SU-DHL-6 (cell line): ENCODE data around the gene TEAD1.

ENCODE experiments used
- H2AFZ ChIP-seq: fragments of 200-600 bp; sonication (generic); 2 replicates; pipeline ENCODE4 v1.6.1; 2014; ENCODE audit warnings: low read depth, mild to moderate bottlenecking, moderate library complexity, mixed read lengths, antibody characterized with exemption, low read length; ENCODE audit not compliant: severe bottlenecking
- H3F3A ChIP-seq: fragments of 200-600 bp; shearing (Covaris generic); 2 replicates; pipeline ENCODE4 v1.6.0; 2016; ENCODE audit warnings: antibody characterized with exemption, mild to moderate bottlenecking; ENCODE audit not compliant: insufficient read depth
- H3K27ac ChIP-seq: fragments of 200-600 bp; sonication (generic); 2 replicates; pipeline ENCODE4 v1.5.1; 2016; ENCODE audit warnings: low read depth, mild to moderate bottlenecking, low read length, moderate library complexity, mixed read lengths
- H3K27me3 ChIP-seq: fragments of 200-600 bp; sonication (generic), shearing (Covaris generic); 2 replicates; pipeline ENCODE4 v1.6.0; 2014; ENCODE audit warnings: mild to moderate bottlenecking, low read length
- H3K36me3 ChIP-seq: fragments of 200-600 bp; sonication (generic); 2 replicates; pipeline ENCODE4 v1.6.1; 2014; ENCODE audit warnings: mild to moderate bottlenecking, low read length, mixed read lengths
- H3K4me2 ChIP-seq: fragments of 300-600, 200-600 bp; shearing (Covaris generic), sonication (generic); 2 replicates; pipeline ENCODE4 v1.6.0; 2014; ENCODE audit warnings: low read length, low read depth, mild to moderate bottlenecking; ENCODE audit not compliant: poor library complexity, severe bottlenecking
- H3K4me3 ChIP-seq: fragments of 200-600 bp; sonication (generic); 2 replicates; pipeline ENCODE4 v1.5.1; 2014; ENCODE audit warnings: antibody characterized with exemption, low read length, mild to moderate bottlenecking, mixed read lengths; ENCODE audit not compliant: insufficient read depth, poor library complexity, severe bottlenecking
- H3K79me2 ChIP-seq: fragments of 200-600 bp; sonication (generic); 2 replicates; pipeline ENCODE4 v1.6.1; 2014; ENCODE audit warnings: mild to moderate bottlenecking, low read length, moderate library complexity; ENCODE audit not compliant: insufficient read depth
- H3K9ac ChIP-seq: fragments of 200-600 bp; sonication (generic); 2 replicates; pipeline ENCODE4 v1.7.0; 2014; ENCODE audit warnings: mild to moderate bottlenecking, low read length
- H3K9me2 ChIP-seq: fragments of 200-600 bp; sonication (generic); replicated peaks from 2 replicates; pipeline ENCODE4 v1.6.1; 2014; ENCODE audit warnings: low read length; ENCODE audit not compliant: insufficient read depth
- H3K9me3 ChIP-seq: fragments of 200-600 bp; sonication (generic); 2 replicates; pipeline ENCODE4 v1.6.1; 2014; ENCODE audit warnings: low read length, mixed read lengths; ENCODE audit not compliant: insufficient read depth
- H4K20me1 ChIP-seq: fragments of 200-600 bp; sonication (generic); 2 replicates; pipeline ENCODE4 v1.6.1; 2014; ENCODE audit warnings: low read depth, mild to moderate bottlenecking, antibody characterized with exemption, low read length, moderate library complexity, mixed read lengths
- CTCF ChIP-seq: fragments of 200-600 bp; sonication (generic); IDR thresholded peaks from one replicate; pipeline ENCODE4 v1.5.1; 2017; ENCODE audit warnings: antibody characterized with exemption, mild to moderate bottlenecking, low read length, moderate library complexity; ENCODE audit not compliant: insufficient read depth, poor library complexity, severe bottlenecking
- EZH2phosphoT487 ChIP-seq: fragments of 200-600 bp; sonication (generic), shearing (Covaris generic); conservative IDR thresholded peaks from 2 replicates; pipeline ENCODE4 v1.6.1; 2018; ENCODE audit warnings: mild to moderate bottlenecking, antibody characterized with exemption, low read length, moderate library complexity, mixed read lengths

The TEAD1 gene

GRCh38 chr11:12961615-12962014 is 287.4 kb downstream of the TEAD1 start:
- Histone ChIP-seq H3K9ac (no peak overlapping the region), H3K9me2 (no peaks in the 10 kb centered on the region), H3K9me3 (no peaks in the 10 kb centered on the region), H3F3A (no peaks in the 10 kb centered on the region), H2AFZ (no peak overlapping the region), H3K27ac (no peak overlapping the region), H3K4me2 (no peak overlapping the region), H3K79me2 (no peaks in the 10 kb centered on the region), H3K36me3 (no peaks in the 10 kb centered on the region), H4K20me1 (no peaks in the 10 kb centered on the region), H3K4me3 (no peak overlapping the region), H3K27me3 (no peaks in the 10 kb centered on the region)
- TF ChIP-seq EZH2phosphoT487, result no peak
- TF ChIP-seq CTCF, result no peak

GRCh38 chr11:12962306-12962705 is 288.1 kb downstream of the TEAD1 start:
- no peaks in the 10 kb centered on the region for H3K27me3 ChIP-seq
- H3K4me3 ChIP-seq, result no peak overlapping the region
- H3K9me2 ChIP-seq, result no peaks in the 10 kb centered on the region
- no peak overlapping the region for H3K4me2 ChIP-seq
- no peaks in the 10 kb centered on the region for H3K79me2 ChIP-seq
- no peaks in the 10 kb centered on the region for H3K9me3 ChIP-seq
- H3K36me3 ChIP-seq, result no peaks in the 10 kb centered on the region
- TF ChIP-seq EZH2phosphoT487 (no peak), CTCF (no peak)
- no peaks in the 10 kb centered on the region for H3F3A ChIP-seq
- H3K27ac ChIP-seq, result no peak overlapping the region
- H2AFZ ChIP-seq, result no peak overlapping the region
- no peaks in the 10 kb centered on the region for H4K20me1 ChIP-seq
- no peak overlapping the region for H3K9ac ChIP-seq

GRCh38 chr11:12963051-12963450 is 288.8 kb downstream of the TEAD1 start:
- H3F3A ChIP-seq, result no peaks in the 10 kb centered on the region
- no peak overlapping the region for H3K9ac ChIP-seq
- TF ChIP-seq EZH2phosphoT487, result no peak
- TF ChIP-seq CTCF, result no peak
- H4K20me1 ChIP-seq, result no peaks in the 10 kb centered on the region
- no peak overlapping the region for H3K4me3 ChIP-seq
- H3K4me2 ChIP-seq, result no peak overlapping the region
- no peaks in the 10 kb centered on the region for H3K9me3 ChIP-seq
- H3K9me2 ChIP-seq, result no peaks in the 10 kb centered on the region
- H2AFZ ChIP-seq, result no peak overlapping the region
- no peaks in the 10 kb centered on the region for H3K27me3 ChIP-seq
- H3K27ac ChIP-seq, result no peak overlapping the region
- H3K79me2 ChIP-seq, result no peaks in the 10 kb centered on the region
- no peaks in the 10 kb centered on the region for H3K36me3 ChIP-seq
